ENCODE measurements around the gene KCNG2. TPM values are rescaled to one million over a fixed set of nuclear protein-coding genes. Genes with fewer than 3 reads are reported as not detected.

Gene KCNG2
- total RNA-seq, 1 donor from 2014 or later, result not detected

- Mint-ChIP-seq H3K27me3 (ENCODE audit: insufficient read depth, low read depth) (peaks cover 6% of the 10 kb centered on the region), H3K4me3 (no peak overlapping the region), H3K36me3 (no peaks in the 10 kb centered on the region), H3K9me3 (no peaks in the 10 kb centered on the region), H3K4me1 (no peaks in the 10 kb centered on the region), H3K27ac (no peak overlapping the region)
- H3K79me2 ChIP-seq (ENCODE audit: low read depth), result no peaks in the 10 kb centered on the region
- no peak overlapping the region for H3K4me3 ChIP-seq
- no peaks in the 10 kb centered on the region for H3K9me3 ChIP-seq (ENCODE audit: low read depth)
- TF ChIP-seq EZH2phosphoT487 (IDR thresholded peaks at IDR 0.05), result no peak
- TF ChIP-seq CTCF (IDR thresholded peaks at IDR 0.05), result no peak
- no peak for TF ChIP-seq EZH2 (IDR thresholded peaks at IDR 0.05)
- no peak overlapping the region for H3K9ac ChIP-seq
- H3K4me2 ChIP-seq, result no peak overlapping the region
- no peaks in the 10 kb centered on the region for H4K20me1 ChIP-seq (ENCODE audit: low read depth)
- DNase-seq (ENCODE audit: low spot score), result no peak
- no peaks in the 10 kb centered on the region for H3K4me1 ChIP-seq
- H3K27ac ChIP-seq, result no peak overlapping the region
- no peak overlapping the region for H2AFZ ChIP-seq (replicated peaks)
- H3K36me3 ChIP-seq, result no peaks in the 10 kb centered on the region
- peaks cover 14% of the 10 kb centered on the region for H3K27me3 ChIP-seq
- H3F3A ChIP-seq (ENCODE audit: low read depth), result no peaks in the 10 kb centered on the region
These were observed 7.6 kb downstream of the KCNG2 start for GRCh38 chr18:79805211-79805887.

- H3K4me3 ChIP-seq, result no peak overlapping the region
- no peaks in the 10 kb centered on the region for H3K79me2 ChIP-seq (ENCODE audit: low read depth)
- Mint-ChIP-seq H3K4me1 (no peaks in the 10 kb centered on the region), H3K36me3 (no peaks in the 10 kb centered on the region), H3K27ac (no peak overlapping the region), H3K9me3 (no peaks in the 10 kb centered on the region), H3K4me3 (no peak overlapping the region), H3K27me3 (ENCODE audit: insufficient read depth, low read depth) (peaks cover 6% of the 10 kb centered on the region)
- H3F3A ChIP-seq (ENCODE audit: low read depth), result no peaks in the 10 kb centered on the region
- H3K9ac ChIP-seq, result no peak overlapping the region
- TF ChIP-seq EZH2phosphoT487 (IDR thresholded peaks at IDR 0.05) (no peak), CTCF (IDR thresholded peaks at IDR 0.05) (no peak), EZH2 (IDR thresholded peaks at IDR 0.05) (no peak)
- no peaks in the 10 kb centered on the region for H4K20me1 ChIP-seq (ENCODE audit: low read depth)
- H3K4me1 ChIP-seq, result no peaks in the 10 kb centered on the region
- no peaks in the 10 kb centered on the region for H3K36me3 ChIP-seq
- no peak for DNase-seq (ENCODE audit: low spot score)
- no peaks in the 10 kb centered on the region for H3K9me3 ChIP-seq (ENCODE audit: low read depth)
- H3K27me3 ChIP-seq, result peaks cover 12% of the 10 kb centered on the region
- H3K27ac ChIP-seq, result no peak overlapping the region
- no peak overlapping the region for H2AFZ ChIP-seq (replicated peaks)
- H3K4me2 ChIP-seq, result no peak overlapping the region
These were observed 8.3 kb downstream of the KCNG2 start for GRCh38 chr18:79805926-79806487.

- peak overlapping the region; percentile 50 for H3K27ac Mint-ChIP-seq
- no peak overlapping the region for H3K9ac ChIP-seq
- peaks cover 15% of the 10 kb centered on the region for H3K27me3 ChIP-seq
- peaks cover 6% of the 10 kb centered on the region for H3K27me3 Mint-ChIP-seq (ENCODE audit: insufficient read depth, low read depth)
- no peak overlapping the region for H3K4me2 ChIP-seq
- no peak overlapping the region for H3K4me3 Mint-ChIP-seq
- H4K20me1 ChIP-seq (ENCODE audit: low read depth), result no peaks in the 10 kb centered on the region
- H3K27ac ChIP-seq, result no peak overlapping the region
- H3K36me3 ChIP-seq, result no peaks in the 10 kb centered on the region
- no peaks in the 10 kb centered on the region for H3F3A ChIP-seq (ENCODE audit: low read depth)
- no peak for DNase-seq (ENCODE audit: low spot score)
- H3K79me2 ChIP-seq (ENCODE audit: low read depth), result no peaks in the 10 kb centered on the region
- TF ChIP-seq CTCF (IDR thresholded peaks at IDR 0.05) (no peak), EZH2phosphoT487 (IDR thresholded peaks at IDR 0.05) (no peak), EZH2 (IDR thresholded peaks at IDR 0.05) (no peak)
- H3K9me3 ChIP-seq (ENCODE audit: low read depth), result no peaks in the 10 kb centered on the region
- H3K4me1 ChIP-seq, result no peaks in the 10 kb centered on the region
- no peaks in the 10 kb centered on the region for H3K36me3 Mint-ChIP-seq
- no peaks in the 10 kb centered on the region for H3K4me1 Mint-ChIP-seq
- H2AFZ ChIP-seq (replicated peaks), result no peak overlapping the region
- no peak overlapping the region for H3K4me3 ChIP-seq
- no peaks in the 10 kb centered on the region for H3K9me3 Mint-ChIP-seq
These were observed 9.5 kb downstream of the KCNG2 start for GRCh38 chr18:79806976-79807841.

All from neural progenitor cell (in vitro differentiated cells).